Smooth muscle cell of the coronary artery (primary cell): ENCODE measurements around the gene MANEAL. TPM values are rescaled to one million over a fixed set of nuclear protein-coding genes. Genes with fewer than 3 reads are reported as not detected.

Source experiments
- total RNA-seq: library from RNA; depleted of rRNA; stranded (reverse); fragments of >200 nt; gene quantifications from 2 replicates; pipeline ENCODE4 v1.2.3, GENCODE V29; 2014; ENCODE audit warnings: low replicate concordance

Gene MANEAL, protein sequence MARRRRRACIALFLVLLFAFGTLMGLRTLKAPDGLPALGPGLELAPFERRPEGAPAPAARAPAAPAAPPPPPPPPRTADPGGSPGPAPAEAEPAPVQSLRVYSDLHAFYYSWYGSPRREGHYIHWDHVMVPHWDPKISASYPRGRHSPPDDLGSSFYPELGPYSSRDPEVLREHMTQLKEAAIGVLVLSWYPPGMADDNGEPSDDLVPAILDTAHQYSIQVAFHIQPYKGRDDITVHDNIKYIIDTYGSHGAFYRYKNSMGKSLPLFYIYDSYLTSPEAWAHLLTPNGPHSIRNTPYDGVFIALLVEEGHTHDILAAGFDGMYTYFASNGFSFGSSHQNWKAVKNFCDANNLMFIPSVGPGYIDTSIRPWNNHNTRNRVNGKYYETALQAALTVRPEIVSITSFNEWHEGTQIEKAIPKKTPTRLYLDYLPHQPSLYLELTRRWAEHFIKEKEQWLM
- 0.35 and 0.38 TPM in 2 replicates for total RNA-seq

DNA sequence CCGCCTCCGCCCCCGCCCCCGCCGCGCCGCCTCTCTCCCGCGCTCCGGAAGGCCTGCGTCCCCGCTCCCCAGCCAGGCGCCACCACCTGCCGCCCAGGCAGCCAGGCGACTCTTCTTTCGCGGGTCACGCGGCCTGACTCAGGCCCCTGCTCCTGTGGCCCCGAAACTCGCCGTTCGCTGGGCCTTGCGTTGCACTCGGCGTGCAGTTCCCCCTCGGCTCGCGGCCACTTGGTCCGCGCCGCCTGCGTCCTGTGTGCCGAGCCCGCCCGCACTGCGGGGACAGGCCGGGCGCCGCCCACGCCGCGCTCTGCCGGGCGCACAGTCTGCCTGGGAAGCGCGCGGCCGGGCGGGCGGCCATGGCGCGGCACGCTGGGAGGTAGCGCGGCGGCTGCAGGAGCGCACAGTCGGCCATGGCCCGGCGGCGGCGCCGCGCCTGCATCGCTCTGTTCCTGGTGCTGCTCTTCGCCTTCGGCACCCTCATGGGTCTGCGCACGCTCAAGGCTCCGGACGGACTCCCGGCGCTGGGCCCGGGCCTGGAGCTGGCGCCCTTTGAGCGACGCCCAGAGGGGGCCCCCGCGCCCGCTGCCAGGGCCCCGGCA lies at the start of gene MANEAL:
Gene MANEAL, plus strand, starts transcription at position 75 of the 599 bp plus-strand sequence. Its CDS starts 336 bp downstream, at position 411.

DNA sequence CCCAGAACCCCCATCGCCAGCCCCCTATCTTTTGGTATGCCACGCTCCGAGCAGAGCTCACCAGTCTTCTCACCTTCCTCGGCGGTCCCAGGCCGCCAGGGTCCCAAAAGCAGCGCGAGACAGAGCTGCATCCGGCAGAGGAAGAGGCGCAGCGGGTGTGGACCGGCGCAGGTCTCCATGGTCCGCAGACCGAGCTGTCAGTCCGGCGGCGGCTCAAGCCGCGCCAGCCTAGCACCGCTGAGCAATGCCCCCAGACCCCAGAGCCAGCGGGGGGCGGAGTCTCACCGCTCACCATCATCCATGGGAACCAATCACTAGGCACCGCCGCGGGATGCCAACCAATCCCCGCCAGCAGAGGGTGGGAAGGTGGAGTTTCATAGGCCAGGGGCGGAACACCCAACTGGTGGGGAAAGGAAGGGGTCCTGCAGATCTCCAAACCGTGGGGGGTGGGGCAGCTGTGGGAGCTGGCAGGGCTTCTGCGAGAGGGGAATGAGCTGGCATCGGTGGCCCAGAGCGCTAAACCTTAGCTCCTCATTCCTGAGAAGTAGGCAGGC lies 28.7 kb upstream of the MANEAL start, which contains the start of gene EPHA10:
Gene EPHA10, minus strand, starts transcription at position 233 of the 554 bp plus-strand sequence. Its CDS starts 54 bp downstream, at position 179.

DNA sequence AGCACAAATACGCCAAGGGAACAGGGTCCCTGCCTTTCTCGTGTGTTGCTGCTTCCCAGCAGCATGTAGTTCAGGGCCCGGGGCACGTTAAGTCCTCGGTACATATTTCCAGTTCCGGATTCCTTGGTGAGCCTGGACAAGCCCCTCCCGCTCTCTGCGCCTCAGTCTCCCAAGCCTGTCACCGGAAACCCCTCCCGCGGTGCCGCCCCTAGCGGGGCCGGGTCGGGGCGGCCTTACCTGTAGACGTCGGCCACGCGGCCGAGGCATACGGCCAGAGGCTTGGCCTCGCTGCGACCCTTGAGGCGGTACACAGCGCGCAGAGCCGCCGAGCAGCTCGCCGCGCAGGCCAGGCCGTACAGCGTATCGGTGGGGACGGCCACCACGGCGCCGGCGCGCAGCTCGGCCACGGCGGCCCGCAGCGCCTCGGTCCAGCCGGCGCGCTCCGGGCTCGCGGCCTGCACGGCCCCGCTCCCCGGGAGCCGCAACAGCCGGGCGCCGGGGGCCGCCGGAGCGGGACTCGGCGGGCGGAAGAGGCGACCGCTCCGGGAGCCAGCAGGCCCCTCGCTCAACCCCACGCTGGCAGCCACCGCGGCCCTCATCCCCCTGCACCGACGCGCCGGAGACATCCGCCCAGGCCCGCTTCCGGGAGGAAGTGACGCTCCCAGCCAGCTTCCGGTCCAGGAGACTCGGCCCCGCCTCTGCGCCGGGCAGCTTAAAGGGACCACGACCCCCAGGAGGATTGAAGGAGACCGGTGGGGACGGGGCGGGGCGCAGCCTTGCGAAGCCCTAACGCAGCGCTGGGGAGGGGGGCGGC lies 14.1 kb downstream of the MANEAL start, which contains the start of the genes C1orf122 and YRDC:
Gene C1orf122, plus strand, starts transcription at position 236 of the 814 bp plus-strand sequence. CDS start 615 bp downstream, outside the sequence.
Gene YRDC, minus strand, starts transcription at position 654 of the 814 bp plus-strand sequence. Its CDS starts 28 bp downstream, at position 626.

Other genes starting within 250 kb of the MANEAL start
- 15.6 and 16.3 TPM in 2 replicates for gene SNIP1, start 239.6 kb upstream of the MANEAL start, total RNA-seq
- 3.2 and 6.7 TPM in 2 replicates for gene DNALI1, start 236.9 kb upstream of the MANEAL start, total RNA-seq
- 56.4 and 97.3 TPM in 2 replicates for gene GNL2, start 197.9 kb upstream of the MANEAL start, total RNA-seq
- under 0.01 and 0.35 TPM in 2 replicates for gene RSPO1, start 159.0 kb upstream of the MANEAL start, total RNA-seq
- gene CDCA8, start 101.3 kb upstream of the MANEAL start, total RNA-seq, result 0.23 and 1.9 TPM in 2 replicates
- gene EPHA10, start 28.7 kb upstream of the MANEAL start, total RNA-seq, result not detected in 2 replicates
- 4.7 and 27.9 TPM in 2 replicates for gene C1orf122, start 13.9 kb downstream of the MANEAL start, total RNA-seq
- gene YRDC, start 14.4 kb downstream of the MANEAL start, total RNA-seq, result 4.4 and 17.4 TPM in 2 replicates
- gene MTF1, start 65.7 kb downstream of the MANEAL start, total RNA-seq, result 1.9 and 2.0 TPM in 2 replicates
- 23.1 and 45.3 TPM in 2 replicates for gene INPP5B, start 153.2 kb downstream of the MANEAL start, total RNA-seq
- gene SF3A3, start 196.2 kb downstream of the MANEAL start, total RNA-seq, result 84.4 and 99.5 TPM in 2 replicates
- gene FHL3, start 211.7 kb downstream of the MANEAL start, total RNA-seq, result 10.9 and 26.4 TPM in 2 replicates
- 12.5 and 32.8 TPM in 2 replicates for gene UTP11, start 218.9 kb downstream of the MANEAL start, total RNA-seq